Retina (tissue), 1 donor: ENCODE results near the gene MATN4.

Experiments
- DNase-seq: peaks from one replicate; pipeline ENCODE4 v3.0.0-alpha.2; 2016

Gene MATN4

GRCh38 chr20:45246109-45246508, 62.0 kb downstream of the MATN4 start:
- DNase-seq, result no peak
